Ishikawa (cell line): ENCODE data around the gene MAOB.

ENCODE experiments used
- CEBPB ChIP-seq: IDR thresholded peaks from 2 replicates; pipeline ENCODE4 v1.6.1; 2012
- CREB1 ChIP-seq: IDR thresholded peaks from 2 replicates; pipeline ENCODE4 v1.6.1; 2012; ENCODE audit warnings: low read depth
- FOXM1 ChIP-seq: IDR thresholded peaks from 2 replicates; pipeline ENCODE4 v1.6.1; 2012; ENCODE audit warnings: low read depth, borderline replicate concordance
- NFIC ChIP-seq: IDR thresholded peaks from 2 replicates; pipeline ENCODE4 v1.6.1; 2012
- RAD21 ChIP-seq: IDR thresholded peaks from 2 replicates; pipeline ENCODE4 v1.6.1; 2012; ENCODE audit warnings: low read depth
- TAF1 ChIP-seq: IDR thresholded peaks from 2 replicates; pipeline ENCODE4 v1.6.1; 2012; ENCODE audit warnings: low read depth, mild to moderate bottlenecking
- TF ChIP-seq, protein P1 (sequence below): IDR thresholded peaks from 2 replicates; pipeline ENCODE4 v1.6.1; 2012; ENCODE audit warnings: low read depth, mild to moderate bottlenecking

DNA sequence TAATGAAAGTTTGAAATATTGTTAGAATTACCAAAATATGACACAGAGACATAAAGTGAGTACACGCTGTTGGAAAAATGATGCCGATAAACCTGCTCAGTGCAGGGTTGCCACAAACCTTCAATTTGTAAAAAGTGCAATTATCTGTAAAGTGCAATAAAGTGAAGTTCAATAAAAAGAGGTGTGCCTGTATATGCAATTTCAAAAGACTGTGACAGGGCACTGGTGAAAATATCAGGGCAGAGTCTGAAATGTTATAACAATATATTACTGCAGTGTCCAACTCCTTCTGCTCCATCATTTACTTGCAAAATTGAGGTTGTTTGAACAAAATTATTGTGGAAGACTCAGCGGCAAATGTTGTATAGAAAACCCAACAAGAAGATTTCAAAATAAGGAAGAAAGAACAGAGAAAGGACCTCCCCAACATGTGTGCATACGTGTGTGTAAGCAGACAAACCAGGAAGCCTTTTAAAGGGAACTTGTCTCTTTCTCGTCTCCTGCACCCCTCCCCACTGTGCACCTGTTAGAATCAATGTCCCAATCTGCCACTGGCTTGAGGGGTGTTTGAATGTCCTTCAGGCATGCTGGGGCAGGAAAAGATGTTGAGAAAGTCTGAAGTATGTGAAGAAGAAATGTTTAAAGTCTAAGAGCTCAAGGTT, 96.2 kb downstream of the MAOB start:
- TF ChIP-seq NFIC (no peak), RAD21 (no peak), CEBPB (no peak), FOXM1 (no peak), TAF1 (no peak), CREB1 (no peak)
- TF ChIP-seq, protein P1, sequence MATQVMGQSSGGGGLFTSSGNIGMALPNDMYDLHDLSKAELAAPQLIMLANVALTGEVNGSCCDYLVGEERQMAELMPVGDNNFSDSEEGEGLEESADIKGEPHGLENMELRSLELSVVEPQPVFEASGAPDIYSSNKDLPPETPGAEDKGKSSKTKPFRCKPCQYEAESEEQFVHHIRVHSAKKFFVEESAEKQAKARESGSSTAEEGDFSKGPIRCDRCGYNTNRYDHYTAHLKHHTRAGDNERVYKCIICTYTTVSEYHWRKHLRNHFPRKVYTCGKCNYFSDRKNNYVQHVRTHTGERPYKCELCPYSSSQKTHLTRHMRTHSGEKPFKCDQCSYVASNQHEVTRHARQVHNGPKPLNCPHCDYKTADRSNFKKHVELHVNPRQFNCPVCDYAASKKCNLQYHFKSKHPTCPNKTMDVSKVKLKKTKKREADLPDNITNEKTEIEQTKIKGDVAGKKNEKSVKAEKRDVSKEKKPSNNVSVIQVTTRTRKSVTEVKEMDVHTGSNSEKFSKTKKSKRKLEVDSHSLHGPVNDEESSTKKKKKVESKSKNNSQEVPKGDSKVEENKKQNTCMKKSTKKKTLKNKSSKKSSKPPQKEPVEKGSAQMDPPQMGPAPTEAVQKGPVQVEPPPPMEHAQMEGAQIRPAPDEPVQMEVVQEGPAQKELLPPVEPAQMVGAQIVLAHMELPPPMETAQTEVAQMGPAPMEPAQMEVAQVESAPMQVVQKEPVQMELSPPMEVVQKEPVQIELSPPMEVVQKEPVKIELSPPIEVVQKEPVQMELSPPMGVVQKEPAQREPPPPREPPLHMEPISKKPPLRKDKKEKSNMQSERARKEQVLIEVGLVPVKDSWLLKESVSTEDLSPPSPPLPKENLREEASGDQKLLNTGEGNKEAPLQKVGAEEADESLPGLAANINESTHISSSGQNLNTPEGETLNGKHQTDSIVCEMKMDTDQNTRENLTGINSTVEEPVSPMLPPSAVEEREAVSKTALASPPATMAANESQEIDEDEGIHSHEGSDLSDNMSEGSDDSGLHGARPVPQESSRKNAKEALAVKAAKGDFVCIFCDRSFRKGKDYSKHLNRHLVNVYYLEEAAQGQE: no peak
